GM18868 (cell line): Measurements from ENCODE around the gene GRM8.
A peak's percentile ranks its signal among the peaks of the same experiment; 100 is the strongest.

ENCODE experiments used
- ATAC-seq: cut with Tn5 transposase; IDR thresholded peaks from one replicate; pipeline ENCODE4 v1.9.1; 2021; ENCODE audit warnings: mild to moderate bottlenecking, moderate library complexity; ENCODE audit not compliant: unreplicated experiment

GRM8 gene

GRCh38 chr7:126760914-126761577 lies 491.7 kb downstream of the GRM8 start:
- ATAC-seq = peak; percentile 37

GRCh38 chr7:126755381-126755780 lies 497.4 kb downstream of the GRM8 start:
- no peak for ATAC-seq

GRCh38 chr7:126750207-126750911 lies 502.4 kb downstream of the GRM8 start:
- peak; percentile 71 for ATAC-seq

GRCh38 chr7:126728967-126729366 lies 523.8 kb downstream of the GRM8 start:
- ATAC-seq = no peak

GRCh38 chr7:126727930-126728391 lies 524.8 kb downstream of the GRM8 start:
- ATAC-seq = peak; percentile 51

GRCh38 chr7:126723966-126724544 lies 528.7 kb downstream of the GRM8 start:
- no peak for ATAC-seq

GRCh38 chr7:126720232-126720631 lies 532.5 kb downstream of the GRM8 start:
- peak; percentile 92 for ATAC-seq

- ATAC-seq = no peak
Observed at GRCh38 chr7:126718419-126718818, 534.3 kb downstream of the GRM8 start.

GRCh38 chr7:126716321-126716720 lies 536.4 kb downstream of the GRM8 start:
- no peak for ATAC-seq

GRCh38 chr7:126715076-126715475 lies 537.7 kb downstream of the GRM8 start:
- no peak for ATAC-seq

- ATAC-seq = peak; percentile 57
Observed at GRCh38 chr7:126702242-126703016, 550.3 kb downstream of the GRM8 start.

- peak; percentile 82 for ATAC-seq
Observed at GRCh38 chr7:126700807-126701604, 551.7 kb downstream of the GRM8 start.

GRCh38 chr7:126699707-126700106 lies 553.0 kb downstream of the GRM8 start:
- ATAC-seq = no peak

GRCh38 chr7:126698909-126699308 lies 553.8 kb downstream of the GRM8 start:
- ATAC-seq = no peak

GRCh38 chr7:126698446-126698845 lies 554.3 kb downstream of the GRM8 start:
- ATAC-seq = no peak

GRCh38 chr7:126696256-126697038 lies 556.3 kb downstream of the GRM8 start:
- ATAC-seq = peak; percentile 56

GRCh38 chr7:126690848-126691751 lies 561.6 kb downstream of the GRM8 start:
- ATAC-seq = no peak

GRCh38 chr7:126690104-126690503 lies 562.6 kb downstream of the GRM8 start:
- no peak for ATAC-seq

GRCh38 chr7:126689037-126689436 lies 563.7 kb downstream of the GRM8 start:
- ATAC-seq = no peak
